Measurements from ENCODE around the gene TXNRD2.
"Not testable (repeated sequence)": the region's sequence is repeated elsewhere in the genome, so short reads cannot be mapped to it uniquely, and the experiment has no call there.

Gene TXNRD2

GRCh38 chr22:19943082-19944026 lies 1.7 kb upstream of the TXNRD2 start:
- DNase-seq = no peak

- DNase-seq = no peak
Measured at GRCh38 chr22:19942157-19943081, 801 bp upstream of the TXNRD2 start.

GRCh38 chr22:19940536-19941364 lies 868 bp downstream of the TXNRD2 start:
- DNase-seq = no peak

- DNase-seq = no peak
Measured at GRCh38 chr22:19937616-19938473, 3.8 kb downstream of the TXNRD2 start.

- no peak for DNase-seq
Measured at GRCh38 chr22:19936513-19936912, 5.1 kb downstream of the TXNRD2 start.

- not testable (repeated sequence) for DNase-seq
Measured at GRCh38 chr22:19935123-19935718, 6.4 kb downstream of the TXNRD2 start.

- no peak for DNase-seq
Measured at GRCh38 chr22:19933341-19934241, 8.0 kb downstream of the TXNRD2 start.

GRCh38 chr22:19932367-19933206 lies 9.0 kb downstream of the TXNRD2 start:
- no peak for DNase-seq

GRCh38 chr22:19931514-19931913 lies 10.1 kb downstream of the TXNRD2 start:
- no peak for DNase-seq

GRCh38 chr22:19930551-19931486 lies 10.8 kb downstream of the TXNRD2 start:
- no peak for DNase-seq

GRCh38 chr22:19929586-19930550 lies 11.8 kb downstream of the TXNRD2 start:
- no peak for DNase-seq

- no peak for DNase-seq
Measured at GRCh38 chr22:19928207-19928606, 13.4 kb downstream of the TXNRD2 start.

- no peak for DNase-seq
Measured at GRCh38 chr22:19927696-19928095, 13.9 kb downstream of the TXNRD2 start.

GRCh38 chr22:19926028-19926427 lies 15.6 kb downstream of the TXNRD2 start:
- not testable (repeated sequence) for DNase-seq

- DNase-seq = no peak
Measured at GRCh38 chr22:19923914-19924513, 17.6 kb downstream of the TXNRD2 start.

- no peak for DNase-seq
Measured at GRCh38 chr22:19921544-19922081, 20.0 kb downstream of the TXNRD2 start.
